DND-41 (cell line): ENCODE measurements around the gene NUDT21.

ENCODE experiments used
- ATAC-seq: fragments of 200-7000 bp; cut with Tn5 transposase; 3 replicates; pipeline ENCODE4 v1.9.1; 2021; ENCODE audit warnings: low read depth; ENCODE audit not compliant: insufficient read depth
- DNase-seq: peaks from one replicate; pipeline ENCODE4 v3.0.0-alpha.2; 2020
- H2AFZ ChIP-seq: 2 replicates; pipeline ENCODE4 v1.6.0; 2012; ENCODE audit warnings: low read depth, low read length
- H3K27ac ChIP-seq: 2 replicates; pipeline ENCODE4 v1.5.1; 2012; ENCODE audit warnings: low read length, inconsistent platforms
- H3K27me3 ChIP-seq: fragments of 200-600 bp; sonication (generic); 2 replicates; pipeline ENCODE4 v1.6.0; 2012; ENCODE audit warnings: low read length, mild to moderate bottlenecking, inconsistent platforms; ENCODE audit not compliant: insufficient read depth, poor library complexity
- H3K36me3 ChIP-seq: 2 replicates; pipeline ENCODE4 v1.5.1; 2012; ENCODE audit warnings: low read length, inconsistent platforms; ENCODE audit not compliant: insufficient read depth
- H3K4me1 ChIP-seq: 2 replicates; pipeline ENCODE4 v1.5.1; 2012; ENCODE audit warnings: mild to moderate bottlenecking, low read length; ENCODE audit not compliant: insufficient read depth
- H3K4me2 ChIP-seq: 2 replicates; pipeline ENCODE4 v1.6.0; 2012; ENCODE audit warnings: mild to moderate bottlenecking, moderate library complexity, low read length, inconsistent platforms; ENCODE audit not compliant: insufficient read depth
- H3K4me3 ChIP-seq, 2 experiments: fragments of 200-600 bp in 1 of 2; shearing (Covaris generic) in 1 of 2; 2 replicates each; pipeline ENCODE4 v1.5.1; 2012 to 2016; ENCODE audit warnings: inconsistent platforms in 2 of 2, low read length in 2 of 2, mild to moderate bottlenecking in 2 of 2, low read depth in 1 of 2, moderate library complexity in 1 of 2
- H3K79me2 ChIP-seq: 2 replicates; pipeline ENCODE4 v1.6.0; 2012; ENCODE audit warnings: low read length, inconsistent platforms; ENCODE audit not compliant: insufficient read depth
- H3K9ac ChIP-seq: 2 replicates; pipeline ENCODE4 v1.6.0; 2012; ENCODE audit warnings: low read depth, mild to moderate bottlenecking, inconsistent platforms, low read length, moderate library complexity
- H3K9me3 ChIP-seq: 2 replicates; pipeline ENCODE4 v1.5.1; 2012; ENCODE audit warnings: low read length, moderate library complexity, mild to moderate bottlenecking, inconsistent platforms; ENCODE audit not compliant: insufficient read depth, severe bottlenecking
- H4K20me1 ChIP-seq: 2 replicates; pipeline ENCODE4 v1.6.0; 2012; ENCODE audit warnings: low read length; ENCODE audit not compliant: insufficient read depth
- CTCF ChIP-seq: IDR thresholded peaks from 2 replicates; pipeline ENCODE4 v1.5.1; 2012; ENCODE audit warnings: borderline replicate concordance, low read length, moderate library complexity, mild to moderate bottlenecking; ENCODE audit not compliant: poor library complexity, severe bottlenecking; ENCODE audit errors: extremely low read depth
- EZH2 ChIP-seq: IDR thresholded peaks from 3 replicates; pipeline ENCODE4 v1.6.1; 2012; ENCODE audit warnings: borderline replicate concordance, low read depth, mild to moderate bottlenecking, moderate library complexity, low read length, inconsistent platforms; ENCODE audit not compliant: severe bottlenecking

The NUDT21 gene

GRCh38 chr16:56423584-56424403 lies 27.3 kb downstream of the NUDT21 start:
- ATAC-seq (peak; percentile 11; the same call in 1 of the 3 replicates), DNase-seq (peak; percentile 13)
- peaks cover 3% of the 10 kb centered on the region; the same call in 1 of the 2 replicates for H3K36me3 ChIP-seq
- H2AFZ ChIP-seq = peak overlapping the region; percentile 67
- peak overlapping the region; percentile 77 for H3K4me2 ChIP-seq
- peaks cover 40% of the 10 kb centered on the region for H4K20me1 ChIP-seq
- H3K27ac ChIP-seq = peak overlapping the region; percentile 75
- H3K9ac ChIP-seq = peak overlapping the region; percentile 94
- TF ChIP-seq CTCF = no peak
- TF ChIP-seq EZH2 = no peak
- no peaks in the 10 kb centered on the region for H3K9me3 ChIP-seq
- peaks cover 63% of the 10 kb centered on the region for H3K79me2 ChIP-seq
- no peaks in the 10 kb centered on the region for H3K27me3 ChIP-seq
- H3K4me1 ChIP-seq = peaks cover 40% of the 10 kb centered on the region
- H3K4me3 ChIP-seq = peak overlapping the region; percentile 72 to 90; a peak in 3 of 4 replicates

DNA sequence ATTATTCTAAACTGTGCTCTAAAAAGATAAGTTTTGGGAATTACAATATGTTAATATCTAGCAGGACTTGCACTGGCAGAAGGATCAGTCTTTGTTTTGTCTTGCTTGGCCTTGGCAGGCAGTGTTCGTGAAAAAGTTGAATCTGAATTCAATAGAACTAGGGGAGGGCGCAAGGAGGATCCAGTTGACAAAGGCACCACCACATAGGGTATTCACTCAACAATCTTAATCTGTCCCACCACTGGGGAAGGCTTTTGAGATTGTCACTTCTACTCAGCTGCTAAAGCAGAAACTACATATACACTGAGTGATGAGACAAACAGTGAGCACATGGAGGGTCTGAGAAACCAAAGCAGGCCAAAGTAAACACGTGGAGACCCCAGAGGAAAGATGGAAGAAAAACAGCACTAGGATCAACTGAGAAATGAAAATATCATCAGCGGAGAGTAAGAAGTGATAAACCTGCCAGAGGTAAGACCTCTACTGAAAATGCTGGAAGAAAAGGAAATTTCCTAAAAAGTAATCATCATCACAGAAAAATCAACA lies 28.2 kb downstream of the NUDT21 start:
- ATAC-seq = no peak
- Histone ChIP-seq H3K9ac (peak overlapping the region; percentile 94), H3K4me1 (peaks cover 40% of the 10 kb centered on the region), H4K20me1 (peaks cover 37% of the 10 kb centered on the region), H2AFZ (no peak overlapping the region), H3K4me2 (peak overlapping the region; percentile 77), H3K4me3 (peak overlapping the region in 1 of 2 experiments; percentile 17; a peak in 1 of 4 replicates), H3K27ac (no peak overlapping the region), H3K36me3 (no peaks in the 10 kb centered on the region; the same call in 1 of the 2 replicates), H3K9me3 (no peaks in the 10 kb centered on the region), H3K27me3 (no peaks in the 10 kb centered on the region), H3K79me2 (peaks cover 70% of the 10 kb centered on the region)
- DNase-seq = no peak
- TF ChIP-seq CTCF (no peak), EZH2 (no peak)

- no peak for ATAC-seq
- H3K36me3 ChIP-seq = no peaks in the 10 kb centered on the region; the same call in 1 of the 2 replicates
- TF ChIP-seq EZH2 = no peak
- no peak for TF ChIP-seq CTCF
- no peak for DNase-seq
- no peak overlapping the region for H3K27ac ChIP-seq
- no peaks in the 10 kb centered on the region for H3K27me3 ChIP-seq
- H4K20me1 ChIP-seq = peaks cover 39% of the 10 kb centered on the region
- peaks cover 78% of the 10 kb centered on the region for H3K79me2 ChIP-seq
- H3K9me3 ChIP-seq = no peaks in the 10 kb centered on the region
- no peak overlapping the region for H3K9ac ChIP-seq
- peak overlapping the region; percentile 77; the same call in 1 of the 2 replicates for H3K4me2 ChIP-seq
- H2AFZ ChIP-seq = no peak overlapping the region
- H3K4me1 ChIP-seq = peaks cover 40% of the 10 kb centered on the region
- no peak overlapping the region for H3K4me3 ChIP-seq
Observed at GRCh38 chr16:56421976-56422669, 29.0 kb downstream of the NUDT21 start.
